ENCODE results near the gene ACACA.
"Not testable (repeated sequence)": the region's sequence is repeated elsewhere in the genome, so short reads cannot be mapped to it uniquely, and the experiment has no call there.

ACACA gene

DNA sequence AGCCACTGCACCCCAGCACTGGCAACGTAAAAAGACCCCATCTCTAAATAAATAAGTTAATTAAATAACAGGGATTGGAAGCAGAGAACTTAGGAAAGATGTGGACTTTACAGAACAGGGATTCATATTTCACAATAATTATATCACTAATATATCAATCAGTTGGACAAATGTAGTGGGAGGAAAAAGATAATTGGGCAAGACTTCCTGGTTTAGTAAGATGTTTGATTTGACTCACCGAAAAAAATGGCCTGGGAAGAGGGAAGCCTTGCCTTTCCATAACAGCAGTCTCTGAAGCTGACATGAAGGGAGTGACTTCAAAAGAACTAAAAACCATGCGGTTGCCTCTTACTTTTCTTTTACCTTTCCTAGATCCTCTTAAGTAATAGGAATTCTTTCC, 46.0 kb downstream of the ACACA start:
- no peak overlapping the region for H3K9ac ChIP-seq (ENCODE audit: low read depth, low read length)
- peaks cover 5% of the 10 kb centered on the region for H3K4me1 ChIP-seq (ENCODE audit: control insufficient read depth, insufficient read depth, low read length)
- no peak overlapping the region for H3K4me3 ChIP-seq (ENCODE audit: low read depth, low read length)
- no peaks in the 10 kb centered on the region for H3K27me3 ChIP-seq (ENCODE audit: control insufficient read depth, insufficient read depth, low read length)
- H3K9me3 ChIP-seq (ENCODE audit: control insufficient read depth, insufficient read depth, low read length) = no peaks in the 10 kb centered on the region
- H3K36me3 ChIP-seq (ENCODE audit: control insufficient read depth, insufficient read depth, low read length) = no peaks in the 10 kb centered on the region

GRCh38 chr17:37359682-37360188, 46.9 kb downstream of the ACACA start:
- H3K9ac ChIP-seq (ENCODE audit: low read depth, low read length) = no peak overlapping the region
- H3K36me3 ChIP-seq (ENCODE audit: control insufficient read depth, insufficient read depth, low read length) = no peaks in the 10 kb centered on the region
- H3K4me1 ChIP-seq (ENCODE audit: control insufficient read depth, insufficient read depth, low read length) = peaks cover 5% of the 10 kb centered on the region
- H3K27me3 ChIP-seq (ENCODE audit: control insufficient read depth, insufficient read depth, low read length) = no peaks in the 10 kb centered on the region
- H3K4me3 ChIP-seq (ENCODE audit: low read depth, low read length) = peak overlapping the region; percentile 57
- H3K9me3 ChIP-seq (ENCODE audit: control insufficient read depth, insufficient read depth, low read length) = no peaks in the 10 kb centered on the region

- H3K4me1 ChIP-seq (ENCODE audit: control insufficient read depth, insufficient read depth, low read length) = peaks cover 5% of the 10 kb centered on the region
- no peaks in the 10 kb centered on the region for H3K36me3 ChIP-seq (ENCODE audit: control insufficient read depth, insufficient read depth, low read length)
Measured at GRCh38 chr17:37358830-37359681, 47.6 kb downstream of the ACACA start.

GRCh38 chr17:37358098-37358829, 48.4 kb downstream of the ACACA start:
- no peaks in the 10 kb centered on the region for H3K9me3 ChIP-seq (ENCODE audit: control insufficient read depth, insufficient read depth, low read length)
- peak overlapping the region; percentile 62 for H3K9ac ChIP-seq (ENCODE audit: low read depth, low read length)
- peak overlapping the region; percentile 90 for H3K4me3 ChIP-seq (ENCODE audit: low read depth, low read length)
- peaks cover 2% of the 10 kb centered on the region for H3K36me3 ChIP-seq (ENCODE audit: control insufficient read depth, insufficient read depth, low read length)
- peaks cover 5% of the 10 kb centered on the region for H3K4me1 ChIP-seq (ENCODE audit: control insufficient read depth, insufficient read depth, low read length)
- H3K27me3 ChIP-seq (ENCODE audit: control insufficient read depth, insufficient read depth, low read length) = no peaks in the 10 kb centered on the region

More at GRCh38 chr17:37358830-37359681, 47.6 kb downstream of the ACACA start:
- Histone ChIP-seq H3K27me3 (ENCODE audit: control insufficient read depth, insufficient read depth, low read length) (no peaks in the 10 kb centered on the region), H3K4me3 (ENCODE audit: low read depth, low read length) (peak overlapping the region; percentile 90), H3K9me3 (ENCODE audit: control insufficient read depth, insufficient read depth, low read length) (no peaks in the 10 kb centered on the region), H3K9ac (ENCODE audit: low read depth, low read length) (peak overlapping the region; percentile 62)

DNA sequence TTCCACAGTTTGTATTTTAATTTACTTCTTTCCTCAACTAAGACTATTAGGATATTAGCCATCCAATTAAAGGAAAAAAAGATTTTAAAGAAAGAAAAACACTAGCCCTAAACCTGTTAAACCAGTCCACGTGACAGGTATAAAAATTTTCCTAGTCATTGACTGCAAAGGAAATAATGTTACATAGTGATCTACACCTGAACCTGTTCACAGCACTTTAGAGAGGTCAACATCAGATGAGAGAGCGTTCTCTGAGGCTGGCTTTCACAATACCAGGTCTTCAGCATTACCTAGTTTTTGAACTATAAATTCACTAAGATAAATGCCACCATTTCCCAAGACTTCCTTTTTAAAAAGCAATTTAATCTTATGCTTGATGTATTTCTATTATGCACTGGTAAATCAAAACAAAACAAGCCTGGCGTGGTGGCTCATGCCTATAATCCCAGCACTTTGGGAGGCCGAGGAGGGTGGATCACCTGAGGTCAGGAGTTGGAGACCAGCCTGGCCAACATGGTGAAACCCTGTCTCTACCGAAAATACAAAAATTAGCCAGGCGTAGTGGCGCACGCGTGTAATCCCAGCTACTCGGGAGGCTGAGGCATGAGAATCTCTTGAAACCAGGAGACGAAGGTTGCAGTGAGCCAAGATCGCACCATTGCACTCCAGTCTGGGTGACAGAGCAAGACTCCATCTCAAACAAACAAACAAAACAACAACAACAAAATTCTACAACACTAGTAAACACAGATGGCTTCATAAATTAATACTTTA, 49.7 kb downstream of the ACACA start:
- not testable (repeated sequence) for H3K9me3 ChIP-seq (ENCODE audit: control insufficient read depth, insufficient read depth, low read length); H3K27me3 ChIP-seq (ENCODE audit: control insufficient read depth, insufficient read depth, low read length); H3K4me1 ChIP-seq (ENCODE audit: control insufficient read depth, insufficient read depth, low read length); H3K9ac ChIP-seq (ENCODE audit: low read depth, low read length); H3K36me3 ChIP-seq (ENCODE audit: control insufficient read depth, insufficient read depth, low read length)
- H3K4me3 ChIP-seq (ENCODE audit: low read depth, low read length) = peak overlapping the region; percentile 90

DNA sequence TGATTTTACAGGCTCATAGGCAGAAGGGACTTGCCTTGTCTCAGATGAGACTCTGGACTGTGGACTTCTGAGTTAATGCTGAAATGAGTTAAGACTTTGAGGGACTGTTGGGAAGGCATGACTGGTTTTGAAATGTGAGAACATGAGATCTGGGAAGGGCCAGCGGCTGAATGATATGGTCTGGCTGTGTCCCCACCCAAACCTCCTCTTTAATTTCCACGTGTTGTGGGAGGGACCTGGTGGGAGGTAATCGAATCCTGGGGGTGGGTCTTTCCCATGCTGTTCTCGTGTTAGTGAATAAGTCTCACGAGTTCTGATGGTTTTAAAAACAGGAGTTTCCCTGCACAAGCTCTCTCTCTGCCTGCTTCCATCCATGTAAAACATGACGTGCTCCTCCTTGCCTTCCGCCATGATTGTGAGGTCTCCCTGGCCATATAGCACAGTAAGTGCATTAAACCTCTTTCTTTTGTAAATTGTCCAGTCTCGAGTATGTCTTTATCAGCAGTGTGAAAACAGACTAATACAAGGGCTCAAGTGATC, 59.7 kb downstream of the ACACA start:
- H3K27me3 ChIP-seq (ENCODE audit: control insufficient read depth, insufficient read depth, low read length); H3K9me3 ChIP-seq (ENCODE audit: control insufficient read depth, insufficient read depth, low read length); H3K36me3 ChIP-seq (ENCODE audit: control insufficient read depth, insufficient read depth, low read length); H3K4me3 ChIP-seq (ENCODE audit: low read depth, low read length); H3K9ac ChIP-seq (ENCODE audit: low read depth, low read length); H3K4me1 ChIP-seq (ENCODE audit: control insufficient read depth, insufficient read depth, low read length): not testable (repeated sequence)

- Histone ChIP-seq H3K36me3 (ENCODE audit: control insufficient read depth, insufficient read depth, low read length) (peaks cover 5% of the 10 kb centered on the region), H3K4me3 (ENCODE audit: low read depth, low read length) (no peak overlapping the region), H3K9me3 (ENCODE audit: control insufficient read depth, insufficient read depth, low read length) (peaks cover 7% of the 10 kb centered on the region), H3K9ac (ENCODE audit: low read depth, low read length) (no peak overlapping the region), H3K4me1 (ENCODE audit: control insufficient read depth, insufficient read depth, low read length) (no peaks in the 10 kb centered on the region), H3K27me3 (ENCODE audit: control insufficient read depth, insufficient read depth, low read length) (no peaks in the 10 kb centered on the region)
Measured at GRCh38 chr17:37344519-37344918, 62.1 kb downstream of the ACACA start.

DNA sequence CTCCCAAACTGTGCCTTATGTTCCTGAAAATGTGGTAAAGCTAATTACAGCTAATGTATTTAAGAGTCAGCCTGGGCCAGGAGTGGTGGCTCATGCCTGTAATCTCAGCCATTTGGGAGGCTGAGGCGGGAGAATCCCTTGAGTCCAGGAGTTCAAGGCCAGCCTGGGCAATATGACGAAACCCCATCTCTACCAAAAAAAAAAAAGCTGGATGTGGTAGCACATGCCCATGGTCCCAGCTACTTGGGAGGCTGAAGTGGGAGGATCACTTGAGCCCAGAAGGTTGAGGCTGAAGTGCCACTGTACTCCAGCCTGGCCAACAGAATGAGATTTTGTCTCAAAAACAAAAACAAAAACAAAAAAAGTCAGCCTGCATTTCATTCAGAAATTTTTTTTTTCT, 64.0 kb downstream of the ACACA start:
- Histone ChIP-seq H3K27me3 (ENCODE audit: control insufficient read depth, insufficient read depth, low read length) (no peaks in the 10 kb centered on the region), H3K9ac (ENCODE audit: low read depth, low read length) (no peak overlapping the region), H3K4me3 (ENCODE audit: low read depth, low read length) (no peak overlapping the region), H3K4me1 (ENCODE audit: control insufficient read depth, insufficient read depth, low read length) (no peaks in the 10 kb centered on the region), H3K36me3 (ENCODE audit: control insufficient read depth, insufficient read depth, low read length) (peaks cover 5% of the 10 kb centered on the region), H3K9me3 (ENCODE audit: control insufficient read depth, insufficient read depth, low read length) (peaks cover 7% of the 10 kb centered on the region)

DNA sequence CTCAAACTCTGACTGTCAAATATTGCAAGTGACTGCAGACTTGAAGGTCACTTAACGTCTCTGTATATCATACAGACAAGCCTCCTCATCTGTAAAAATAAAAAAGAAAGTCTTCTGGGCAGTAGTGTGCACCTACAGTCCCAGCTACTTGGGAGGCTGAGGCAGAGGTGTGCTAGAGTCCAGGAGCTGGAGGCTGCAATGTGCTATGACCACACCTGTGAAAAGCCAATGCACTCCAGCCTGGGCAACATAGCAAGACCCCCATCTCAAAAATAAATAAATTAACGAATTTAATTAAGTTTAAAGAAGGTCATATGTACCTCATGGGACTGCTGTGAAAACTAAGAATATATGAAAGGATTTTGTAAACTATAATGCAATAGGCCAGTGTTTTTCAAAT, 65.8 kb downstream of the ACACA start:
- no peaks in the 10 kb centered on the region for H3K36me3 ChIP-seq (ENCODE audit: control insufficient read depth, insufficient read depth, low read length)
- H3K4me1 ChIP-seq (ENCODE audit: control insufficient read depth, insufficient read depth, low read length) = no peaks in the 10 kb centered on the region
- H3K9me3 ChIP-seq (ENCODE audit: control insufficient read depth, insufficient read depth, low read length) = no peaks in the 10 kb centered on the region
- no peak overlapping the region for H3K4me3 ChIP-seq (ENCODE audit: low read depth, low read length)
- H3K9ac ChIP-seq (ENCODE audit: low read depth, low read length) = no peak overlapping the region
- H3K27me3 ChIP-seq (ENCODE audit: control insufficient read depth, insufficient read depth, low read length) = no peaks in the 10 kb centered on the region

GRCh38 chr17:37339321-37339720, 67.3 kb downstream of the ACACA start:
- H3K36me3 ChIP-seq (ENCODE audit: control insufficient read depth, insufficient read depth, low read length) = no peaks in the 10 kb centered on the region

DNA sequence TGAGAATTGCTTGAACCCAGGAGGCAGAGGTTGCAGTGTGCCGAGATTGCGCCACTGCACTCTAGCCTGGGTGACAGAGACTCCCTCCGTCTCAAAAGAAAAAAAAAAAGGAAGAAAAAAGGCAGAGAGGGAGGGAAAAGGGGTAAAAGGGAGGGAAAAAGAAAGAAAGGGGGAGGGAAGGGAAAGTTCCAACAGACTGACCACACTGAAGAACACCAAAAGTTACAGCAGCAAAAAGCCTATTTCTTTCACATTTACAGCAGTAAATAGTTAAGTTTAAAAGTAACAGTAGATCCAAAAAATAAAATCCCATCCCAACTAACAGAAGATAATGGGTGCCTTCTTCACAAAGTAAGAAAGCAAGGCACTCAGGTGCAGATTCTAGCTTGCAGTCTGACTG, 67.8 kb downstream of the ACACA start:
- Histone ChIP-seq H3K9ac (ENCODE audit: low read depth, low read length) (no peak overlapping the region), H3K36me3 (ENCODE audit: control insufficient read depth, insufficient read depth, low read length) (no peaks in the 10 kb centered on the region), H3K27me3 (ENCODE audit: control insufficient read depth, insufficient read depth, low read length) (no peaks in the 10 kb centered on the region), H3K4me1 (ENCODE audit: control insufficient read depth, insufficient read depth, low read length) (no peaks in the 10 kb centered on the region), H3K9me3 (ENCODE audit: control insufficient read depth, insufficient read depth, low read length) (no peaks in the 10 kb centered on the region), H3K4me3 (ENCODE audit: low read depth, low read length) (no peak overlapping the region)

More at GRCh38 chr17:37339321-37339720, 67.3 kb downstream of the ACACA start:
- no peaks in the 10 kb centered on the region for H3K27me3 ChIP-seq (ENCODE audit: control insufficient read depth, insufficient read depth, low read length)
- no peak overlapping the region for H3K4me3 ChIP-seq (ENCODE audit: low read depth, low read length)
- no peaks in the 10 kb centered on the region for H3K4me1 ChIP-seq (ENCODE audit: control insufficient read depth, insufficient read depth, low read length)
- H3K9me3 ChIP-seq (ENCODE audit: control insufficient read depth, insufficient read depth, low read length) = no peaks in the 10 kb centered on the region
- no peak overlapping the region for H3K9ac ChIP-seq (ENCODE audit: low read depth, low read length)
